Erythroblast (primary cell): ENCODE data around the gene ARF3.
A peak's percentile ranks its signal among the peaks of the same experiment; 100 is the strongest.

ENCODE experiments used
- DNase-seq, 2 experiments: peaks; one replicate each; lab custom pipeline; 2025; lab: John Stamatoyannopoulos, UW
- GATA1 ChIP-seq: IDR thresholded peaks from 2 replicates; pipeline ENCODE4 v1.6.1; 2011; ENCODE audit warnings: low read depth, mild to moderate bottlenecking, control low read depth, low read length, moderate library complexity
- POLR2A ChIP-seq: IDR thresholded peaks from 2 replicates; pipeline ENCODE4 v1.6.1; 2011; ENCODE audit warnings: mild to moderate bottlenecking, low read length

ARF3 gene

DNA sequence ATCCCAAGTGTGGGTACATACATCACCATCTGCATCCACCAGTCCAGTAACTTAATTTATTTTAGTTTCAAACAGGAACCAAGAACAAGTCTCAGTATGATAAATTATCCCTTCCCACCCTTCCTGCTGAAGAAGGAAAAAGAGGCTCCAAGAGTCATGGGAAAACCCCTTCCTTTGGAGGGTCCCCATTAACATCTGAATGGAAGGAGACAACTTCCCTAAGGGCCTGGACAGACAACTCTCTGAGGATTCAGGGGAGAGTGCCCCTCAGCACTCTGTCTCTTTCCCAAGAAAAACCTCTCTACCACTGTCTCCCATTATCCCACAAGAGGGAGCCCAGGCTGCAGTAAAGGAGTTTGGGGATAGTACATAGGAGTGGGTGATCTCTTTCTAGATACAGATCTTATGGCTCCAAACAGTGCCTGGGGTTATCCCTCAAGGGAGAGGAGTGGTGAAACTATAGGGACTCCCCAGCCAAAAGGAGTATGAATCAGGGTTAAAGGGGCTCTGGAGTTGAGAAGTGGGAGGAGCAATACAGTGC, 8.1 kb upstream of the ARF3 start:
- no peak for DNase-seq

DNA sequence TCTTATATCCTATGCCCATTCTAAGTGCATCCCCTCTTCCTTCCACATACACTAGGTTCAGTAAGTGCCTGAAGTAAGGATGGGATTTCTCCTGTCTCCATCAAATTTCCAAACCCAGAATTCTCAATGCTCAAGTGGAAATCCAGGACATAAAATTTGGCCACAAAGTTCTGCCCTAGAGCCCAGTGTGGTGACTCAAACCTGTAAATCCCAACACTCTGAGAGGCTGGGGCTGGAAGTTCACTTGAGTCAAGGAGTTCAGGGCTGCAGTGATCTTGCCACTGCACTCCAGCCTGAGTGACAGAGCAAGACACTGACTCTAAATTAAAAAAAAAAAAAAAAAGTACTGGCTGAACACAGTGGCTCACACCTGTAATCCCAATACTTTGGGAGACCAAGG, 4.5 kb upstream of the ARF3 start:
- DNase-seq, result no peak
- no peak for TF ChIP-seq GATA1
- no peak for TF ChIP-seq POLR2A

More for the DNA sequence above, 8.1 kb upstream of the ARF3 start:
- TF ChIP-seq POLR2A (no peak), GATA1 (no peak)

DNA sequence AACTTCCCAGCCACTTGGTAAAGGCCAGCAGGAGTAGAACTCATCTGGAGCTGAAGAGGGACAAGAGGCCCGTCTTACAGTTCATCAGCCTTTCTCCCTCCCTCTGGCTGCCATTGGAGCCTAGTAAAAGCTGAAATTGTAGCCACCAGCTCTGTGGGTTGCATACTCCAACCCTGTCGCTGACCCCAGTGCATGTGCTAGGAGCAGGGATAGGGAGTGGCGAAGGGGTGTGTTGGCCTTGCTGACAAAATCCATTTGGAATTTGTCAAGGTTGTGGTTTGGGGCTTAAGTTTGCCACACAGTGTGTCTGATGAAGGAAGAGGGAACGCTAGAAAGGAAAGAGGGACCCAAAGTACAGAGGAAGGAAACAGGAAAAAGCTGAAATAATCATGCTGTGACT, 4.0 kb upstream of the ARF3 start:
- TF ChIP-seq POLR2A (no peak), GATA1 (no peak)
- DNase-seq, result no peak

DNA sequence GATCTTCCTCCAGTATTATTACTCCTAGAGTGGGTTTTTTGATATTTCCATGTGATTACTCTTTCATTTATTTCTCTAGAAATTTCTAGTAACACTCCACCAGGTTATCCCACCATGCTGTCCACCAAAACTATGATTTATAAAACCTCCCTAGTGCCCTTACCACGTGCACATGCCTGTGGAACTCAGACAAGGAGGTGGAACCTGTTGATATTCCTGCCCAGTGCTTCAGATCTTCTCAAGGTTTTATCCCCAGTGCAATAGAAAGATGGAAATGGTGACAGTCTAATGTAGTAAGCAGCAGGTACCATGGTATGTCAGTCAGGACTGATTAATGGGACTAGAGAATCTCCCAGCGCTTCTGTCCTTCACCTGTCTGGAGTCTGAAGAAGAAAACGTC, 3.5 kb upstream of the ARF3 start:
- no peak for DNase-seq
- TF ChIP-seq GATA1 (no peak), POLR2A (no peak)

DNA sequence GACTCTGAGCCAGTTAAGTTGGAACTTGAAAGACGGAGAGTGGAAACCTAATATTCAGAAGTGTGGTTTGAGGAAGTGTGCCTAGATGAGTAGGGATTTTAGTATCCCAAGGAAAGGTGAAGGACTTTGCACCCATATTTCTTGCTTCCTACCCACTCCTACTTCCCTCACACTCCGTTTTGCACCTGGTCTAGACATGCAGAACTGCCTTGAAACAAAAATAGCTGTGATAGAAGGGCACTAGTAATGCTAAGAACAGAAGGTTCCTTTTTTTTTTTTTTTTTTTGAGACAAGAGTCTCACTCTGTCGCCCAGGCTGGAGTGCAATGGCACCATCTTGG, 732 bp upstream of the ARF3 start:
- TF ChIP-seq GATA1 (no peak), POLR2A (no peak)
- no peak for DNase-seq

DNA sequence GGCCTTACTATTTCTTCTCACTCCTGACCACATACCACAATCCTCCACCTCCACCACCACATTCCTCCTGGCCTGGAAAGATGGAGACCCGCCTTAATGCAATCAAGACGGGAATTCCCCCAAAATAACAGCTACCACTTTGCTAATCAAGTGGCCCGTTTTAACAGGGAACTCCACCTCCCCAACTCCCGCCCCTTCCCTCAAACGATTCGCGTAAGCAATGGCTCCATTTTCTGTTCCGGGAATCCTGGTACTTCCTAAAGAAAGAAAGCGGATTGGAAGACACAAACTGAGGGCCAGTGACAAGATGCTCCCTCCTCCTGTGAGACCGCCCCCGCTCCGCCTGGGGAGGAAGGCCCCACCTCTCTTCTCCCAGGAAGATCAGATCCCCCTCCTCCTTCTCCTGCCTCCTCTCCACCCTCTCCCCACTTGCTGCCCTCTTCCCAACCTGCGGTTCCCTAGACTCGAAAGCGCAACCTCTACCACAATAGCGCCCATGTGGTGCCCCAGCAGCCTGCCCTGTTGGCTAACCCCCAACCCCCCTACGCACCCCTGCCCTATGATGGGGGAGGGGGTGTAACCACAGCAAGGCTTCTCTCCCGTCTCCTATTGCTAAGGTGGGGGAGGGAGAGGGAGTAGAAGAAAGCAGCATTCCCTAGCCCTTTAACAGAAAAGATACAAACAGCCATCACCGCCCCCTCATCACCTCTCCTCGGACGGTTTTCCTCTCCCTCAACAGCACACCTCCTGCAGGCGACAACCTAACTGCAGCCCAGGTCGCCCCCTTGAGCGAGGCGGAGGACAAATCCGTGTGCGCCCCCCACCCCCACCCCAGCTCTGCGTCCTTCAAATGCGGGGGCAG, 777 bp downstream of the ARF3 start:
- TF ChIP-seq POLR2A, result no peak
- no peak for TF ChIP-seq GATA1
- peak in 1 of 2 experiments; percentile 22 for DNase-seq

DNA sequence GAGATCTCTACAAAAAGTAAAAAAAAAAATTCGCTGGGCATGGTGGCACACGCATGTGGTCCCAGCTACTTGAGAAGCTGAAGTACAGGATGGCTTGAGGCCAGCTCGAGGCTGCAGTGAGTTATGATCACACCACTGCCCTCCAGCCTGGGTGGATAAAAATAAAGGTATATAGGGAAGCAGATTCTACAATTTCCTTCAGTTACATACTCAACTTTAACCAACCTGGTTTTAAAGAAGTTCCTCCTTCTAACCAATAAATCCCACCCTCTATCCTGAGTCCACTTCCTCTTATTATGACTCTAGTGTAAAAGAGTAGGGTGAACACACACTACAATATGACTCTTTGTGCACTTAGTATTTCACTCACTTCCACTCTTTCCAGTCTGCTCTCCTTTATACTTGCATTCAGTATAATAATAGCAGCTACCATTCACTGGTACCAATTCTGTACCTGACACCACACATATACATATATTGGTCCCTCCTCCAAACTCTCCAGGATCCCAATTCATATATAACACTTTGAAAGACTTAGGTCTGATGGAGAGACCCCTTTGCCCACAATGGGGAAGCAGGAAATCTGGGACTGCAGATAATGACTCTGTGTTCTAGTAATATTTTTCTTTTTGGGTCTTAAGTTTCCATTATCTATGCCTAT, 2.3 kb downstream of the ARF3 start:
- DNase-seq, result no peak
- TF ChIP-seq GATA1 (no peak), POLR2A (no peak)

DNA sequence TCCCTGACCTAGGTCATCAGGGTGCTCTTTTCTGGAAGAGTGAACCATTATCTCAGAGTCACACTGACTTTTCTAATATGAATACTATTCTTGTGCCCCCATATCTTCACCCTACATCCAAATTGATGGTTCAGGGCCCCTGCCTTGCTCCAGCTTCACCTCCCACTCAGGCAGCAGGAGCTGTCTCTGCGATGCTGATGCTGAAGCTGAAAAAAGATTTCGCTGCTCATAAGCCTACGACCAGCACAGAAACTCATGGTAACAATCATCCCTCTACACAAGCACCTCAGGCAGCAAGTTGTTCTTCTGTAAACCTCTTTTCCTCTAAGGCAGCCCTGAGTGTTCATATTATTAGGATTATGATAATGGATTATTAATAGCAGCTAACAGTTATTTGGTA, 3.2 kb downstream of the ARF3 start:
- TF ChIP-seq GATA1, result no peak
- no peak for TF ChIP-seq POLR2A
- DNase-seq, result no peak

DNA sequence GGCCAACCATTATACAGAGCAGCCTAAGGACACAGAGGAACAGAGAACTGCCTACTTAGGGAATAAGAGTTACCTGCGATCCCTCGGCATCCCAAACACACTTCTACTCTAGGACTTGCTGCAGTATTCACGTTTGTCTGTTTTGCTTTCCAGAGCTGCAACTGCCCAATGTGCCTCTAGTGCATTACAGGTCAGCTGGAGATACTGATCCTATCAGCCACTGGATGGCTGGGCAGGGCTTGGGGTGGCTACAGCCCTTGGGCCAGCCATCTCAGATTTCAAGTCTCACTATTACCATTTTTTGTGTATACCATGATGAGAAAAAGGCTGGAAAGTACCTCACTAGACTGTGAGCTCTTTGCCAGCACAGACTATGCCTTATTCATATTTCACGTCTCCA, 4.6 kb downstream of the ARF3 start:
- no peak for DNase-seq
- TF ChIP-seq GATA1 (no peak), POLR2A (no peak)

DNA sequence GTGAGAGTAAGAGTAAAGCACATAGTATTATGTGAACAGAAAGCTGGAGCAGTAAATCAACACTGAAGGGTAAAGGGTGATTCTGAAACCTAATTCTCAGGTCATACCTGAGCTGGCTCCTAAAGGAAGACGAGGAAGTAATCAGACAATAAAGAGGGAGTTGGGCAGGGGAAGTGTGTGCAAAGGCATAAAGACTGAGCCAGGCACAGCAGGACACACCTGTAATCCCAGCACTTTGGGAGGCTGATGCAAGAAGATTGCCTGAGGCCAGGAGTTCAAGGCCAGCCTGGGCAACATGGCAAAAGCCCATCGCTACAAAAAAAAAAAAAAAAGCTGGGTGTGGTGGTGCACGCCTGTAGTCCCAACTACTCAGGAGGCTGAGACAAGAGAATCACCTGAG, 9.6 kb downstream of the ARF3 start:
- TF ChIP-seq POLR2A (no peak), GATA1 (no peak)
- DNase-seq, result no peak

DNA sequence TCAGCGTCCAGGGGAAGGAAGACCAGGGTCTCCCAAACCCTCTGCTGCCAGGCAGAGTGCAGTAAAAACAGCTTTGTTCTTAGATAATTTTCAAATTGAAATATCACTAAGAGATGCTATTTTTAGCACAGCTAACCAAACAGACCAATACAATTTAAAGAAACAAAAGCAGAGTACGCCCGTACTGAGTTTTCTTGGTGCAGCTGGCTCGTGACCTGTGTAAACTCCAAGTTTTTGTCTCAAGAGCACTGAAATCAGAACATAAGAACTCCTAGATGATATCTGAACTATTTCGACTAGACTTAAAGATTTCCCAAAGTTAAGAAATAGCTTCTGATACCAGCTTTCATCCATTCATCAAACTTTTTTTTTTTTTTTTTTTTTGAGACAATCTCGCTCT, 10.3 kb downstream of the ARF3 start:
- no peak for DNase-seq
- TF ChIP-seq POLR2A, result no peak
- TF ChIP-seq GATA1, result no peak

DNA sequence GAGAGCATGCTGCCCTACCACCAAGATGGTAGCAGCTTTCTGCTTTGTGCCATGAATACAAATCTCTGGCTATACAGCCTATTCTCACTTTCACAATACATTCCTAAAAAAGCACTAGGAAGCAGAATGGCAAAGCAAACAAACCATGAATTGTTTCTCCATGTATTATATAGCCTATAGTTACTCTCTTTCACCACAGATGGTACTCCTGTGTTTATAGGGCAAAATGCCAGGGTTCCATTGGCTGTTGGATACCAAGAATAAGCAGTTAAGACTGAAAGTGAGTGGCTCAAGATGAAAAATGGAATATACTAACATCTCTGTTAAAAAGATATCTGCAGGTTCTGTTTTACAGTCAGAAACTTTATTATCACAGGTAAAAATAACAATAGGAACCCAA, 11.1 kb downstream of the ARF3 start:
- DNase-seq, result no peak
- no peak for TF ChIP-seq GATA1
- TF ChIP-seq POLR2A, result no peak

DNA sequence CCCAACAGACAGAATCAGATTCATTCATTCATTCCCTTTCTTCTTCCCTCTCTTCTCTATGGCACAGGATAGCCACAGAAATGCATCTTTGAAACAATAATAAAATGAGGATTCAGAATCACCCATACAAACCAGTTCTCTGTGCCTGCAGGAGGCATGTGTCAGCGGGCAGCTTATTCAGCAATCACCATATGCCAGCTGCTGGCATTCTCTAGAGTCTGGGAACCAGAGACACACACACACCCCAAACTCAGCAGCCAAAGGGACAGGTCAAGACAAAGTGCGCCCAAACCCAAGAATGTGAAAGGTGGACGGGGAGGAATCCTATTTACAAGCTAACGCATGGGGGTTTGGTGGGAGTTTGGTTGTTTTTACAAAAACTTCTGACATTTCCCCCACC, 14.1 kb downstream of the ARF3 start:
- TF ChIP-seq POLR2A (no peak), GATA1 (no peak)
- DNase-seq, result no peak

DNA sequence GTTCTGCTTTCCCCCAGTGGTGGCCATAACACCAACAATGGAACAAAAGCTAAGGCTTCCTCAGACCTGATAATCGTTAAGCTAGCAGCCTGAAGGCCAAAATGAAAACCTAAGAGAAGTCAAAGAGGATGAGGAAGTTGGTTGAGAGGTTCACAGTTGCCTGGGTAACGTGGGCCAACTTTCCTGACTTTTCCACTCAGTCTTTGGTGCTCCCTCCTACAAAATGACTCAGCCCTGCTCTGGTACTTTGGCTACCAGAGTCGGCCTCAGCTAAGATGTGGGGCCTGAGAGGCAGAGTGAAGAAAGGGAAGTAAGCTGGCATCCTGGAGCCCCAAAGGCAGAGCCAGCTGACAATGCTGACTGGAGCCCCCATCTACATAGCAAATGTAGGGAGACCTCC, 17.1 kb downstream of the ARF3 start:
- DNase-seq, result no peak
- TF ChIP-seq GATA1 (no peak), POLR2A (no peak)

DNA sequence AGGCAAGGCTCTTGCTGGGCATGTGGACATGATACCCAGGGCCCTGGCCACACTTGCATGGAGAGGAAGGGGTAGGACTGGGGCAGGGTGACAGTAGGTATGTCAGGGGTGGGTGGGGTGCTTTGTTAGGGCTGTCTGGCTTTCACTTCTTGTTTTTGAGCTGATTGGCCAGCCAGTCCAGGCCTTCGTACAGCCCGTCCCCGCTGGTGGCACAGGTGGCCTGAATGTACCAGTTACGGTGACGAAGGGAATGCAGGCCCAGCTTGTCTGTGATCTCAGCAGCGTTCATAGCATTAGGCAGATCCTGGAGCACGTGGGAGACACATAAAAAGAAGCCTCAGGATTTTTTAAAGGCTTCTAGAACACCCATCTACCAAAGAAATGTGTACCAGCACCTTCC, 18.5 kb downstream of the ARF3 start:
- no peak for DNase-seq
- TF ChIP-seq GATA1 (no peak), POLR2A (no peak)
